Muscle layer of duodenum (tissue), 2 donors: ENCODE measurements around the gene TMEM184A.

ENCODE experiments used
- H3K27ac ChIP-seq: one replicate; pipeline ENCODE4 v1.7.0; 2013; ENCODE audit warnings: mild to moderate bottlenecking, low read length
- H3K27me3 ChIP-seq: one replicate; pipeline ENCODE4 v1.7.0; 2013; ENCODE audit warnings: low read depth, mild to moderate bottlenecking, control low read depth, low read length
- H3K36me3 ChIP-seq, 2 donors: one replicate each; pipeline ENCODE4 v1.7.0; 2013; ENCODE audit warnings: low read length in 2 of 2, control low read depth in 1 of 2, mild to moderate bottlenecking in 1 of 2; ENCODE audit not compliant: insufficient read depth in 2 of 2, control insufficient read depth in 1 of 2
- H3K4me1 ChIP-seq, 2 donors: one replicate each; pipeline ENCODE4 v1.7.0; 2013; ENCODE audit warnings: low read length in 2 of 2, mild to moderate bottlenecking in 2 of 2, control low read depth in 1 of 2, moderate library complexity in 1 of 2; ENCODE audit not compliant: insufficient read depth in 2 of 2, control insufficient read depth in 1 of 2
- H3K4me3 ChIP-seq, 2 donors: one replicate each; pipeline ENCODE4 v1.7.0; 2013; ENCODE audit warnings: low read length in 2 of 2, low read depth in 1 of 2, mild to moderate bottlenecking in 1 of 2
- H3K9me3 ChIP-seq, 2 donors: one replicate each; pipeline ENCODE4 v1.7.0; 2013; ENCODE audit warnings: low read length in 2 of 2, control low read depth in 1 of 2, mild to moderate bottlenecking in 1 of 2; ENCODE audit not compliant: control insufficient read depth in 1 of 2
- donor health status: healthy.

The TMEM184A gene

GRCh38 chr7:1546909-1547776, 8.9 kb downstream of the TMEM184A start:
- H3K36me3 ChIP-seq = peaks cover 0 to 21% of the 10 kb centered on the region in 2 donors
- no peaks in the 10 kb centered on the region for H3K27me3 ChIP-seq
- no peak overlapping the region for H3K4me3 ChIP-seq
- H3K4me1 ChIP-seq = no peaks in the 10 kb centered on the region
- H3K9me3 ChIP-seq = no peaks in the 10 kb centered on the region
- no peak overlapping the region for H3K27ac ChIP-seq

DNA sequence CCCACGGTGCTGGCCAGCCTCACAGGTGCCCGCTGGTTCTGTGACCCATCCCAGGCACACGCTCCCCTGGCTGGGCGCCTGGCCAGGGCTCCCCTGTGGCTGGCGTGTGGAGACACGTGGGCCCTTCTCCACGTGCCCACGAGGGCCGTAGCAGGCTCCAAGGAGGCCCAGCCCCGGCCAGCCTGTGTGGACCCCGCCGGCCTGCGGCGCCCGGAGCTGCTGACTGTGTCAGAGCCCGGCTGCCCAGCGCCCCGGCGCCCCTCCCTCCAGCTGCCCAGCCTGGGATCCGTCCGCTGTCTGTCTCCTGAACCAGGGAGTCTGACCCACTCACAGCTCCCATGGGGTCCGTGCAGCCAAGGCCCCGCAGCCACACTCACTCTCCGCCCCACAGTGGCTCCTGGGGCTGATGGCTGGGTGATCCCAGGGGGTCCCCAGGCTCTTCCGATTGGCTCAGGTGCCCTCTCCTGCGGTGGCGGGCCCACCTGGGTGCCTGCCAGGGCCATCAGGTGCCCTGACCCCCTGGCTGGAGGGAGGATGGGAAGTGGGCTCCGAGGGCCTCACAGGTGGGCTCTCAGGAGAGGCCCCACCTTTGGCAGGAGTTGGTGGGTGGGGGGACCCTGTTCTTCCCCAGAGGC, 9.6 kb downstream of the TMEM184A start:
- Histone ChIP-seq H3K36me3 (peaks cover 0 to 27% of the 10 kb centered on the region in 2 donors), H3K27me3 (no peaks in the 10 kb centered on the region), H3K4me3 (no peak overlapping the region), H3K4me1 (no peaks in the 10 kb centered on the region), H3K9me3 (no peaks in the 10 kb centered on the region), H3K27ac (no peak overlapping the region)

DNA sequence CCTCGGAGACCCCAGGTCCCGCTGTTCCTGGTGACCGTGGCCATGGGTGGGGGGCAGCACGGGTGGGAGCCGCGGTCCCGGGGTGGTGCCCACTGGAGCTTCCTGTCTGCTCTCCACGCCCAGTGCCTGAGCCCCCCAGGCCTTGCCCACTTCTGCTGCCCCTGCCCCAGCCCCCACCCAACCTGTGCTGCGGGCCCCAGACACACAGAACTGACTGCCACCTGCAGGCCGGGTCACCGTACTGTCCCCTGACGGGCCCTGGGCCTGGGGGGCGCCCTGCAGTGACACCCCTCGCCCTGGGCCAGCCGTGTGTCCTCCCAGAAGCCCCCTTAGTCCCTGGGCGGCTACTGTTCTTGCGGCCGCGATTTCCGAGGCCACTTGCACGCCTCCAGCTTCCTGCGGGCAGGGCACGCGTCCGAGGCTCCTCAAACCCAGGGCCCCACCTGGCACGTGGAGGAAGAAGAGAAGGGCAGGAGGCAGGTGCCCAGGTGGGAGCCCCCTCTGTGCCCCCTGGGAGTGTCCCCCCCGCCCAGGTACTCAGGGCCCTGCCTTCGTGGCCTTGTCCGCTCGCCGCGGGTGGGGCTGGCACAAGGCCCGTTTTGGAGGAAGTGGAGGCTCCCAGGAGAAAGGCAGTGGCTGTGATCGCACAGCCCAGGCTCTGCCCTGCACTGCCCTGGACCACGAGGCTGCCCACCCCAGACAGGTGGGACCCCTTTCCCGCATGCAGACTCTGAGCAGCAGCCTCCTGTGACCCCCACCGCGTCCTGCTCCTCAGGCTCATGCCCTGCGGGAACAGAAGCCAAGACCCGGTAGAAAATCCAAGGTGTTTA, 10.4 kb downstream of the TMEM184A start:
- H3K27ac ChIP-seq = no peak overlapping the region
- H3K36me3 ChIP-seq = peaks cover 0 to 34% of the 10 kb centered on the region in 2 donors

GRCh38 chr7:1544896-1545416, 11.0 kb downstream of the TMEM184A start:
- peaks cover 0 to 40% of the 10 kb centered on the region in 2 donors for H3K36me3 ChIP-seq
- no peak overlapping the region for H3K27ac ChIP-seq

More for the DNA sequence above, 10.4 kb downstream of the TMEM184A start:
- Histone ChIP-seq H3K4me1 (no peaks in the 10 kb centered on the region), H3K9me3 (no peaks in the 10 kb centered on the region), H3K4me3 (no peak overlapping the region), H3K27me3 (no peaks in the 10 kb centered on the region)

DNA sequence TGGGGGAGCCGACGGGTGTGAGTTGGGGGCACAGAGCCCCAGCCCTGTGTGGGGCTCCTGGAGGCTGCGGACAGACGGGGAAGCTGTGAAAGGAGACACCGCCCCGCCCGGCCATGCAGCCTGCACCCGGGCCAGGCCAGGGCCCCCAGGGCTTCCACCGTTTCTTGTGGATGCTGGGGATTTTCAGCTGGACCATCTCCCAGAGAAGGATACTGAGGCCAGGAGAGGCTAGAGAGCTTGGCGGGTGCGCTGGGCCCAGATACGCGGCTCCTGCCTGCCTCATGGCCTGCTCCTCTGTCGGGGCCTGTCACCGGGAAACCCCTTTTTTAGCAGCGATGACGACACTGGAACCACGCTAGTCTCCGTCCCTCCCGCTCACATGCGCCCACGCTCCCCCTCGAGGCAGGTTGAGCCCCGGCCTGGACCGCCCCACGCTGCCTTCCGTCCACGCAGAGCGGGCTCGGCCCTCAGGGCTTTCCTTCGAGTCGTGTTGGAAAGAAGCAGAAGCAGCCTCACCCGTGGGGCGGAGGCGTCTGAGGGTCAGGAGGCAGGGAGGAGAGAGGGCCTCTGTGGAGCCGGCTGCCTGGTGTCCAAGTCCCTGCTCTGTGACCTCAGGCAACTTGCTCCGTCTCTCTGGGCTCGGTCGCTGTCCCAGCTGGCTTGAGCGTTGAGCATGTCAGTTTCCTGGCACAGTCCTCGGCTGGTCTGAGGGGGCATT, 11.7 kb downstream of the TMEM184A start:
- no peak overlapping the region for H3K4me3 ChIP-seq
- H3K4me1 ChIP-seq = no peaks in the 10 kb centered on the region
- no peak overlapping the region for H3K27ac ChIP-seq
- H3K27me3 ChIP-seq = no peaks in the 10 kb centered on the region
- H3K36me3 ChIP-seq = peaks cover 0 to 45% of the 10 kb centered on the region in 2 donors
- no peaks in the 10 kb centered on the region for H3K9me3 ChIP-seq

More at GRCh38 chr7:1544896-1545416, 11.0 kb downstream of the TMEM184A start:
- H3K27me3 ChIP-seq = no peaks in the 10 kb centered on the region
- no peaks in the 10 kb centered on the region for H3K9me3 ChIP-seq
- H3K4me3 ChIP-seq = no peak overlapping the region
- no peaks in the 10 kb centered on the region for H3K4me1 ChIP-seq

- Histone ChIP-seq H3K4me3 (no peak overlapping the region), H3K4me1 (no peaks in the 10 kb centered on the region), H3K36me3 (peaks cover 0 to 45% of the 10 kb centered on the region in 2 donors), H3K9me3 (no peaks in the 10 kb centered on the region), H3K27me3 (no peaks in the 10 kb centered on the region), H3K27ac (no peak overlapping the region)
Observed at GRCh38 chr7:1543826-1544177, 12.2 kb downstream of the TMEM184A start.

GRCh38 chr7:1542841-1543747, 12.9 kb downstream of the TMEM184A start:
- H3K27ac ChIP-seq = no peak overlapping the region
- peaks cover 0 to 45% of the 10 kb centered on the region in 2 donors for H3K36me3 ChIP-seq
- no peaks in the 10 kb centered on the region for H3K27me3 ChIP-seq
- H3K4me1 ChIP-seq = no peaks in the 10 kb centered on the region
- H3K4me3 ChIP-seq = no peak overlapping the region
- H3K9me3 ChIP-seq = no peaks in the 10 kb centered on the region

DNA sequence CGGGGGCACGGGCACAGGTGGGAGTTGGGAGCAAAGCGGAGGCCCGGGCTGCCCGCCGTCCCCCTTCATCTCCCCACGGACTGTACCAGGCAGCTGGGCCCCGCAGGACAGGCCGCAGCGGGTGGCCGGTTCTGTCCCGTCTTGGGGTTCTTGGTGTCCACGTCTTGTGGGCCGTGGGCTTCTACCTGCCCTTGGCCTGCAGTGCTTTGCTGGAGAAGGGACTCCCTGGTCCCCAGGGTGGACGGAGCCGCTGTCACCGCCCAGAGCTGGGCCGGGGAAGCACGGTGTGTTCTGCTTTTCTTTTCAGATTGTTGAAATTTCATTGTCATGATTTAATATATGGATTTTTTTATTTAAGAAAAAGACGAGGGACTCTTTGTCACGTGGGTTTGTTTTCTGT, 13.7 kb downstream of the TMEM184A start:
- Histone ChIP-seq H3K36me3 (peaks cover 0 to 51% of the 10 kb centered on the region in 2 donors), H3K27me3 (no peaks in the 10 kb centered on the region), H3K9me3 (no peaks in the 10 kb centered on the region), H3K27ac (no peak overlapping the region), H3K4me3 (no peak overlapping the region), H3K4me1 (no peaks in the 10 kb centered on the region)

DNA sequence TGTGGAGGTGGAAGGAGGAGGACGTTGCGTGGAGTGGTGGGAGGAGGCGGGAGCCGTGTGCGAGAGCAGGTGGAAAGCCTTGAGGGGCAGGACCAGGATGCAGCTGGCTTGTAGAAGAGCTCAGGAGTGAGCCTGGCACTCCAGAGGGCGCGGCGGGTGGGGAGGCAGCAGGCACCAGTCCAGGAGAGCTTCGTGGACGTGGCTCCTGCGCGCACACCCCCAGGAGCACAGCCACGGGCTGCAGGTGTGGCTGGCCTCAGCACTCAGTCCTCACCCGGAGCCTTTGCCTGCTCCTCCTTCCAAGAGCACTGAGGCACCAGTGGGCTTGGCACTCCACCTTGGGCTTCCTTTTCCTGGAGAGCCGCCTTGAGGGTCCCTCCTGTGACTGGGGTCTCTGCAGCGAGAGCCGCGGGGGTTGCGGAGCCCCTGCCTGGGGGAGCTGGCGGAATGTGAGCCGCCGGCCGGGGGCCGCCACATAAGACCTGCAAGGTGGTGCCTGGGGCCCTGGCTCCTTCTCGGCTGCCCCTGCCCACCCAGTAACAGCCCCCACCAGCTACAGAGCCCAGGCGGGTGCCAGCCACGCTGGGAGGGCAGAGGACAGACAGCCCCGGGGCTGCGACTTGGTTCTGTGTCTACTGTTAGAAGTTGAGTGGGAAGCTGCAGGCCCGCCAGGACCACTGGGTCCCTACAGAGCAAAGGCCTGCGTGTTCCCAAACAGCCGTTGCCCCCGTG, 14.4 kb downstream of the TMEM184A start:
- H3K36me3 ChIP-seq = peaks cover 0 to 51% of the 10 kb centered on the region in 2 donors
- no peaks in the 10 kb centered on the region for H3K27me3 ChIP-seq
- no peak overlapping the region for H3K4me3 ChIP-seq
- H3K4me1 ChIP-seq = peaks cover 0 to 1% of the 10 kb centered on the region in 2 donors
- H3K9me3 ChIP-seq = no peaks in the 10 kb centered on the region
- no peak overlapping the region for H3K27ac ChIP-seq
